ENCODE data around the gene SUCNR1.

SUCNR1 gene

GRCh38 chr3:151838574-151839312 lies 34.7 kb upstream of the SUCNR1 start:
- Histone ChIP-seq H3K4ac (ENCODE audit: low read depth in 1 of 2, low read length in 2 of 2) (no peak overlapping the region), H3K9me3 (ENCODE audit: control insufficient read depth, low read length) (no peaks in the 10 kb centered on the region), H2AFZ (ENCODE audit: low read depth, low read length) (no peak overlapping the region), H2AK5ac (ENCODE audit: low read length, severe bottlenecking) (no peak overlapping the region), H2BK15ac (ENCODE audit: low read depth, poor library complexity, severe bottlenecking) (no peak overlapping the region), H2BK12ac (ENCODE audit: low read length in 2 of 2) (no peak overlapping the region), H3K9ac (ENCODE audit: low read length) (peak overlapping the region; percentile 70), H2BK5ac (ENCODE audit: low read depth, low read length, poor library complexity, severe bottlenecking) (no peak overlapping the region), H3K27me3 (ENCODE audit: control insufficient read depth in 1 of 2, insufficient read depth in 1 of 2, low read length in 2 of 2) (peaks cover 0 to 9% of the 10 kb centered on the region in 2 experiments), H3K27ac (ENCODE audit: low read length, poor library complexity, severe bottlenecking) (no peak overlapping the region), H4K91ac (ENCODE audit: low read length) (no peak overlapping the region), H3K18ac (ENCODE audit: low read depth in 1 of 2, low read length in 2 of 2) (peak overlapping the region in 1 of 2 experiments; percentile 18), H3K4me2 (ENCODE audit: low read length, poor library complexity, severe bottlenecking) (no peak overlapping the region), H3K4me1 (ENCODE audit: control insufficient read depth, insufficient read depth, low read depth, low read length) (peaks cover 12% of the 10 kb centered on the region), H3K23ac (ENCODE audit: low read length in 2 of 2) (no peak overlapping the region), H3K36me3 (ENCODE audit: control insufficient read depth in 1 of 2, insufficient read depth in 2 of 2, low read depth in 1 of 2, low read length in 2 of 2) (no peaks in the 10 kb centered on the region), H4K8ac (ENCODE audit: low read length) (no peak overlapping the region), H3K4me3 (ENCODE audit: insufficient read depth in 1 of 2, low read depth in 1 of 2, low read length in 2 of 2) (no peak overlapping the region), H3K79me1 (replicated peaks; ENCODE audit: low read length, poor library complexity, severe bottlenecking) (no peaks in the 10 kb centered on the region), H3K14ac (ENCODE audit: low read length in 2 of 2) (no peak overlapping the region), H2BK120ac (ENCODE audit: low read depth, low read length) (no peak overlapping the region)
- WGBS: 73% methylated on average over 10 of the region's 19 CpGs
- DNase-seq: peak; percentile 85

- Histone ChIP-seq H3K4me3 (ENCODE audit: insufficient read depth in 1 of 2, low read depth in 1 of 2, low read length in 2 of 2) (no peak overlapping the region), H3K36me3 (ENCODE audit: control insufficient read depth in 1 of 2, insufficient read depth in 2 of 2, low read depth in 1 of 2, low read length in 2 of 2) (no peaks in the 10 kb centered on the region), H3K14ac (ENCODE audit: low read length in 2 of 2) (no peak overlapping the region), H3K18ac (ENCODE audit: low read depth in 1 of 2, low read length in 2 of 2) (peak overlapping the region; percentile 62 to 84), H2AK5ac (ENCODE audit: low read length, severe bottlenecking) (peak overlapping the region; percentile 83), H4K91ac (ENCODE audit: low read length) (peak overlapping the region; percentile 75), H3K79me1 (replicated peaks; ENCODE audit: low read length, poor library complexity, severe bottlenecking) (no peaks in the 10 kb centered on the region), H2BK15ac (ENCODE audit: low read depth, poor library complexity, severe bottlenecking) (no peak overlapping the region), H3K27me3 (ENCODE audit: control insufficient read depth in 1 of 2, insufficient read depth in 1 of 2, low read length in 2 of 2) (peaks cover 0 to 4% of the 10 kb centered on the region in 2 experiments), H3K23ac (ENCODE audit: low read length in 2 of 2) (no peak overlapping the region), H4K8ac (ENCODE audit: low read length) (peak overlapping the region; percentile 75), H2BK12ac (ENCODE audit: low read length in 2 of 2) (no peak overlapping the region), H3K27ac (ENCODE audit: low read length, poor library complexity, severe bottlenecking) (peak overlapping the region; percentile 68), H3K4ac (ENCODE audit: low read depth in 1 of 2, low read length in 2 of 2) (peak overlapping the region in 1 of 2 experiments; percentile 93), H2BK5ac (ENCODE audit: low read depth, low read length, poor library complexity, severe bottlenecking) (no peak overlapping the region), H3K9ac (ENCODE audit: low read length) (no peak overlapping the region), H2BK120ac (ENCODE audit: low read depth, low read length) (peak overlapping the region; percentile 85), H3K4me1 (ENCODE audit: control insufficient read depth, insufficient read depth, low read depth, low read length) (peaks cover 11% of the 10 kb centered on the region), H3K4me2 (ENCODE audit: low read length, poor library complexity, severe bottlenecking) (no peak overlapping the region), H3K9me3 (ENCODE audit: control insufficient read depth, low read length) (no peaks in the 10 kb centered on the region), H2AFZ (ENCODE audit: low read depth, low read length) (no peak overlapping the region)
- no peak for DNase-seq
- 73% methylated on average over 1 of the region's 1 CpG for WGBS
These were observed 34.2 kb upstream of the SUCNR1 start for GRCh38 chr3:151839313-151839631.

GRCh38 chr3:151841801-151842200 lies 31.6 kb upstream of the SUCNR1 start:
- H2BK120ac ChIP-seq (ENCODE audit: low read depth, low read length): no peak overlapping the region
- WGBS: 66% methylated on average over 4 of the region's 6 CpGs

GRCh38 chr3:151843275-151843674 lies 30.2 kb upstream of the SUCNR1 start:
- Histone ChIP-seq H3K27ac (ENCODE audit: low read length, poor library complexity, severe bottlenecking) (no peak overlapping the region), H3K9me3 (ENCODE audit: control insufficient read depth, low read length) (no peaks in the 10 kb centered on the region), H3K36me3 (ENCODE audit: control insufficient read depth in 1 of 2, insufficient read depth in 2 of 2, low read depth in 1 of 2, low read length in 2 of 2) (no peaks in the 10 kb centered on the region), H3K4me1 (ENCODE audit: control insufficient read depth, insufficient read depth, low read depth, low read length) (peaks cover 7% of the 10 kb centered on the region), H3K79me1 (replicated peaks; ENCODE audit: low read length, poor library complexity, severe bottlenecking) (no peaks in the 10 kb centered on the region), H3K23ac (ENCODE audit: low read length in 2 of 2) (no peak overlapping the region), H2BK5ac (ENCODE audit: low read depth, low read length, poor library complexity, severe bottlenecking) (no peak overlapping the region), H2BK12ac (ENCODE audit: low read length in 2 of 2) (no peak overlapping the region), H3K4ac (ENCODE audit: low read depth in 1 of 2, low read length in 2 of 2) (no peak overlapping the region), H3K9ac (ENCODE audit: low read length) (no peak overlapping the region), H2BK15ac (ENCODE audit: low read depth, poor library complexity, severe bottlenecking) (no peak overlapping the region), H3K18ac (ENCODE audit: low read depth in 1 of 2, low read length in 2 of 2) (no peak overlapping the region), H2AK5ac (ENCODE audit: low read length, severe bottlenecking) (no peak overlapping the region), H3K27me3 (ENCODE audit: control insufficient read depth in 1 of 2, insufficient read depth in 1 of 2, low read length in 2 of 2) (no peaks in the 10 kb centered on the region), H4K8ac (ENCODE audit: low read length) (no peak overlapping the region), H3K4me2 (ENCODE audit: low read length, poor library complexity, severe bottlenecking) (no peak overlapping the region), H2BK120ac (ENCODE audit: low read depth, low read length) (no peak overlapping the region), H2AFZ (ENCODE audit: low read depth, low read length) (no peak overlapping the region), H3K14ac (ENCODE audit: low read length in 2 of 2) (no peak overlapping the region), H4K91ac (ENCODE audit: low read length) (no peak overlapping the region), H3K4me3 (ENCODE audit: insufficient read depth in 1 of 2, low read depth in 1 of 2, low read length in 2 of 2) (no peak overlapping the region)
- WGBS: no CpG with 5 or more reads among the region's 1 CpG
- peak; percentile 63 for DNase-seq

More at GRCh38 chr3:151841801-151842200, 31.6 kb upstream of the SUCNR1 start:
- H2BK5ac ChIP-seq (ENCODE audit: low read depth, low read length, poor library complexity, severe bottlenecking): no peak overlapping the region
- H4K8ac ChIP-seq (ENCODE audit: low read length): no peak overlapping the region
- no peak overlapping the region for H3K9ac ChIP-seq (ENCODE audit: low read length)
- H3K14ac ChIP-seq (ENCODE audit: low read length in 2 of 2): no peak overlapping the region
- H2BK15ac ChIP-seq (ENCODE audit: low read depth, poor library complexity, severe bottlenecking): no peak overlapping the region
- H3K18ac ChIP-seq (ENCODE audit: low read depth in 1 of 2, low read length in 2 of 2): no peak overlapping the region
- no peaks in the 10 kb centered on the region for H3K9me3 ChIP-seq (ENCODE audit: control insufficient read depth, low read length)
- H3K27me3 ChIP-seq (ENCODE audit: control insufficient read depth in 1 of 2, insufficient read depth in 1 of 2, low read length in 2 of 2): no peaks in the 10 kb centered on the region
- no peaks in the 10 kb centered on the region for H3K36me3 ChIP-seq (ENCODE audit: control insufficient read depth in 1 of 2, insufficient read depth in 2 of 2, low read depth in 1 of 2, low read length in 2 of 2)
- H2AFZ ChIP-seq (ENCODE audit: low read depth, low read length): no peak overlapping the region
- DNase-seq: peak; percentile 28
- peaks cover 7% of the 10 kb centered on the region for H3K4me1 ChIP-seq (ENCODE audit: control insufficient read depth, insufficient read depth, low read depth, low read length)
- no peaks in the 10 kb centered on the region for H3K79me1 ChIP-seq (replicated peaks; ENCODE audit: low read length, poor library complexity, severe bottlenecking)
- H3K4me3 ChIP-seq (ENCODE audit: insufficient read depth in 1 of 2, low read depth in 1 of 2, low read length in 2 of 2): no peak overlapping the region
- no peak overlapping the region for H4K91ac ChIP-seq (ENCODE audit: low read length)
- H3K4me2 ChIP-seq (ENCODE audit: low read length, poor library complexity, severe bottlenecking): no peak overlapping the region
- H2AK5ac ChIP-seq (ENCODE audit: low read length, severe bottlenecking): no peak overlapping the region
- H3K4ac ChIP-seq (ENCODE audit: low read depth in 1 of 2, low read length in 2 of 2): no peak overlapping the region
- no peak overlapping the region for H3K23ac ChIP-seq (ENCODE audit: low read length in 2 of 2)
- no peak overlapping the region for H2BK12ac ChIP-seq (ENCODE audit: low read length in 2 of 2)
- H3K27ac ChIP-seq (ENCODE audit: low read length, poor library complexity, severe bottlenecking): peak overlapping the region; percentile 75

All from mesenchymal stem cell (in vitro differentiated cells and primary cell).